ENCODE results near the gene GABRD.

GABRD gene

GRCh38 chr1:2019571-2020309 is 595 bp downstream of the GABRD start:
- no peak for DNase-seq

GRCh38 chr1:2020310-2020655 is 1.1 kb downstream of the GABRD start:
- no peak for DNase-seq

DNA sequence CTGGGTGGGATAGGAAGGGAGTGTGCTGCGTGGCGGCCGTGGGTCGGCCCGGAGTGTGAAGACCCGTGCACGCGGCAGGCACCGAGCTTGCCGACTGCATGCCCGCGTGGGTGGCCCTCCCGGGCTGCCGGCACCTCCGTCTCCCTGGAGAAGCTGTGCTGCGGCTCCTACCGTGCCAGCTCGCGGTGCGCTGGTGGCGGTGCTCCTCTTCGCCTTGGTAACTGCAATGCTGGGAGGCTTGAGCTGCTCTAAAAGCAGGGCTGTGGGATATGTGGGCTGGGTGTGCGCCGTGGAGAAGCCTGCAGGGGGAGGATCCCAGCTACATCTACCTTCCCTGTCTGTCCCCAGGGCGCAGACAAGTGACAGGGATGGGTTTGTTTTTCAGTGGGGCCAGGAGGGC is 2.4 kb downstream of the GABRD start:
- no peak for DNase-seq

GRCh38 chr1:2022063-2022770 is 3.1 kb downstream of the GABRD start:
- no peak for DNase-seq

GRCh38 chr1:2023187-2023586 is 4.0 kb downstream of the GABRD start:
- DNase-seq, result no peak

DNA sequence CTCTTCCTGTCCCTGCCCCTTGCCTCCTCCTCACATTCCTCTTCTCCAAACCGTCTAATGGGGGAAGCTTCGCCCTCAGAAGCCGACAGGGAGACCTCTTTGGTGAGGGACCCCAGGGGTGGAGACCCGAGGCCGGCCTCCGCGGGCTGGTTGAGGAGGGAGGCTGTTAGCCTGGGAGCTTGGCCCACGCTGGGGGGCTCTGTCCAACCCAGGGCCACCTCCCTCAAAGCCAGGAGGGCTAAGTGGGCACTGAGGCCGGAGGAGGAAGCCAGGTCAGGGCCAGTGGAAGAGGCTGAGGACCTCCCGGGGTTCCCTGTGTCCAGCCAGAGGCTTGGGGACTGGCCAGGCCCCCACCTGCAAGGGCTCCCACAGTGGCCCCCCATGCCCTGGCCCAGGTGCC is 5.3 kb downstream of the GABRD start:
- no peak for DNase-seq

DNA sequence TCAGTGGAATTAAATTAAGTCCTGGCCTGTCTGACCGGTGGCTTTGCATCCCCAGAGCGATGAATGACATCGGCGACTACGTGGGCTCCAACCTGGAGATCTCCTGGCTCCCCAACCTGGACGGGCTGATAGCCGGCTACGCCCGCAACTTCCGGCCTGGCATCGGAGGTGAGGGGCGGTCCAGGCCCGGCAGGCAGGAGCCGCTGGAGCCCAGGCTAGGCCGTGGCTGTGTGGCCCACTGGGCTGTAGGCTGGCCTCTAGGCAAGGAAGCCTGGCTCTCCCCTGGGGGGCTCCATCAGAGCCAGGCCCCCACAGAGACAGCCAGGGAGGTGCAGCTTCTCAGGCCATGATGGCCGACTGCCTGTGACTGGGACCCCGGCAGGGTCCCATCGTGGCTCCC is 5.7 kb downstream of the GABRD start:
- no peak for DNase-seq

GRCh38 chr1:2025491-2025981 is 6.4 kb downstream of the GABRD start:
- no peak for DNase-seq

DNA sequence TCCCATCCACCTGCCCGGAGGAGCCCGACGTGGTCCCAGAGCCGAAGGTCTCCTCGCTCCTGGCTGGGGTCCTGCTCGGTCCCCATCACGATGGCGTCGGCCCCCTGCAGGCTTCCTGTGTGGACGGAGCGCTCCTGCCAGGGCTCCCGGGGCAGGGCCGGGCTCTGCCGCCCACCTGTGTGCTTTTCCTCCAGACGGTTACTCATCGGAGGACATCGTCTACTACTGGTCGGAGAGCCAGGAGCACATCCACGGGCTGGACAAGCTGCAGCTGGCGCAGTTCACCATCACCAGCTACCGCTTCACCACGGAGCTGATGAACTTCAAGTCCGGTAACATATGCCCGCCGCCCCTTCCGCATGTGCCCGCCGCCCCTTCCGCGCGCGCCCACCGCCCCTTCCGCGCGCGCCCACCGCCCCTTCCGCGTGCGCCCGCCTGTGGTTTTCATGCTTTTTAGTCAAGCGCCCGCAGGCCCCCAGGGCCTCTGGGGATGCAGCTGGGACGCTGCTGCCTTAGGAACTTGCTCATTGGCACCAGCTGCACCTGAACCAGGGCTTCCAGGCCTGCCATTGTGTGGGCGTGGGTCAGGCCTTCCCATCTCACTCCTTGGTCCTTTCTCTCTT is 8.9 kb downstream of the GABRD start:
- DNase-seq, result no peak

- no peak for DNase-seq
Measured at GRCh38 chr1:2028870-2029560, 9.9 kb downstream of the GABRD start.

DNA sequence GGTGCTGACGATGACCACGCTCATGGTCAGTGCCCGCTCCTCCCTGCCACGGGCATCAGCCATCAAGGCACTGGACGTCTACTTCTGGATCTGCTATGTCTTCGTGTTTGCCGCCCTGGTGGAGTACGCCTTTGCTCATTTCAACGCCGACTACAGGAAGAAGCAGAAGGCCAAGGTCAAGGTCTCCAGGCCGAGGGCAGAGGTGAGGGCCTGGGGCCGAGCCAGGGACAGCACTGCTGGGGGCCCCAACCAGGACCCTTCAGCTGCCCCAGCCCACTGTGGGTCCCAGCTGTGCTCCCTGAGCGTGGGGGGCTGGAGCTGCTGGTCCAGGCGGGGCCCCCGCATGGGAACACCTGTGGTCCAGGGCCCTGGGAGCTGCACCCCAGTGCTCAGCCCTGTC is 10.4 kb downstream of the GABRD start:
- DNase-seq, result no peak

- no peak for DNase-seq
Measured at GRCh38 chr1:2030076-2030871, 11.1 kb downstream of the GABRD start.

DNA sequence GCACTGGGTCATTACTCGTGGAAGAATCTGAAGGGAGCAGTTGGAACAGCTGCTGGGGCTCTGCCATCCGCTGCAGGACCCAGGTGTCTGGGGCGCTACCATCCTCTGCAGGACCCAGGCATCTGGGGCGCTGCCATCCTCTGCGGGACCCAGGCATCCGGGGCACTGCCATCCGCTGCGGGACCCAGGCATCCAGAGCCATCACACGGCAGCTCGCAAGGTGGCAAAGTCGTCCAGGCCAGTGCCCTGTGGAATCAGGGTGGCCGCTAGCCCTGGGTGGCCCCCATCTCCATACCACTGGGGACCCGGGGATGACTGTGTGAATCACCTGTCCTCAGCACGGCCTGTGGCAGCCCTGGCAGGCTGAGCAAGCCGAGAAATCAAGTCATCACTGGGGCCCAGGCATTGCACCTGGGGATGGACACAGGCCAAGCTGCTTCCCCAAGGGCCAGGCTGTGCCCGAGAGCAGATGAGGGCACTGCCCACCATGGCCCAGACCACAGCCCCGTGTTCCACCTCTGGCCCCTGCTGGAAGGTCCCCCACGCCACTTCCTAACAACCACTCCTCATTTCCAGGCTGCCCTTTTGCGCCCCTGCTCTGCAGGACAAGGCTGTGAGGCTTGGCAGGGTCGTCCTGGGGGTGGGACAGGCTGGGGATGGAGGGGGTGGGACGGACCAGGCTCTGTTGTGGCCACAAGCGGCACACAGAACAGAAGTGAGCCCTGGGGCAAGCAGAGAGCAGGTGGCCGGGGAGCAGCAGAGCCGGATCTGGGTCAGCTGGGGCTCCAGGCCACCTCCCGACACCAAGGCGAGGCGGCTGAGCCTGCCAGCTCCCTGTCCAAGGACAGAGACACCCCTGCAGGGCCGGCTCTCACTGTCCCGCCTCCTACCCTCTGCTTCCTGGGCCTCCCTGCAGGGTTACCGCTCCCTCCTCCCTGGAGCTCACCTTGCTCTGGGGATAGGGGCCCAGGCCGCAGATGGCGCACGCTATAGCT is 12.7 kb downstream of the GABRD start:
- no peak for DNase-seq

- no peak for DNase-seq
Measured at GRCh38 chr1:2032737-2033136, 13.6 kb downstream of the GABRD start.

GRCh38 chr1:2033165-2033564 is 14.0 kb downstream of the GABRD start:
- no peak for DNase-seq

DNA sequence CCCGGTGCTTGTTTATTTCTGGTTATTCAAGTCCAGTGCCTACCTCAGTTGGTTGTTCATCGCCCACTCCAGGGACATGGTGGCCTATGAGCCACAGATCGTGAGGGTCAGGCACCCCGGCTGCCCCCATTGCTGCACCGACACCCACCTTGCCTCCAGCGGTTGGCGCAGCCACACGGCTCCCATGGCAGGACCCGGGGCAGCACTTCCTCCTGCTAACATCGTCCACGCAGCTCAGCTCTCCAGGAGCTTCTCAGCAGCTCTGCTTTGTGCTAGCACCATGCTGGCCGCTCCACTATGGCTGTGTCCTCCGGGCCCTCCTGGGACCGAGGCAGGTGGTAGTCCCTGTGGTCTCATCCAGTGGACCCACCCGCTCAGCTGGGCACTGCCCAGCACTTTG is 17.1 kb downstream of the GABRD start:
- no peak for DNase-seq

- no peak for DNase-seq
Measured at GRCh38 chr1:2037314-2037979, 18.3 kb downstream of the GABRD start.

- DNase-seq, result no peak
Measured at GRCh38 chr1:2038229-2038628, 19.1 kb downstream of the GABRD start.

DNA sequence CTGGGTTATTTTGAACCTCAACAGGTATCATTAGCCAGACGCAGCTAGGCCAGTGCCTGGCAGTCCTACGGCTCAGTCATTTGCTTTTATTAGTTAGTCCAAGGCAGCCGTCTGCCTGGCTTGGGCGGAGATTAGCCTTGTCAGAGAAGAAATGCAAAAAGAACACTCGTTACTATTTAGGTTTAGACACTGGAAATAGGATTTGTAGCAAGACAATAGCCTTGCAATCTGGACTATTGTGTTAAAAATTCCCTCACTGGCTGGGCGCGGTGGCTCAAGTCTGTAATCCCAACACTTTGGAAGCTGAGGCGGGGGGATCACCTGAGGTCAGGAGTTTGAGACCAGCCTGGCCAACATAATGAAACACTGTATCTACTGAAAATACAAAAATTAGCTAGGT is 20.1 kb downstream of the GABRD start:
- DNase-seq, result no peak

GRCh38 chr1:2041305-2041704 is 22.2 kb downstream of the GABRD start:
- no peak for DNase-seq

GRCh38 chr1:2041887-2042286 is 22.7 kb downstream of the GABRD start:
- DNase-seq, result no peak
